Measurements from ENCODE around the gene ABCC1. TPM values are rescaled to one million over a fixed set of nuclear protein-coding genes. Genes with fewer than 3 reads are reported as not detected.

Gene ABCC1
- total and polyA plus RNA-seq, 2 donors from 2014 or later = 4.6 to 29.7 TPM

- intact Hi-C loops (cut with DNase I) = no loop called here
- no peak for TF ChIP-seq CTCF (IDR thresholded peaks at IDR 0.05; ENCODE audit: borderline replicate concordance, extremely low read depth, insufficient read depth)
- no peak overlapping the region for H3K4me3 ChIP-seq (ENCODE audit: low read length in 3 of 3)
- no peaks in the 10 kb centered on the region for H3K27me3 ChIP-seq (ENCODE audit: control insufficient read depth, insufficient read depth, low read length)
- no peaks in the 10 kb centered on the region for H3K9me3 ChIP-seq (ENCODE audit: control insufficient read depth in 2 of 3, insufficient read depth in 1 of 3, low read length in 3 of 3)
- H3K36me3 ChIP-seq (ENCODE audit: control insufficient read depth in 2 of 3, insufficient read depth in 3 of 3, low read length in 3 of 3) = no peaks in the 10 kb centered on the region
- peaks cover 0 to 8% (median 0%) of the 10 kb centered on the region in 3 donors for H3K4me1 ChIP-seq (ENCODE audit: control insufficient read depth in 2 of 3, insufficient read depth in 2 of 3, low read depth in 1 of 3, low read length in 3 of 3)
- DNase-seq (no peak), FAIRE-seq (no peak)
- H3K9ac ChIP-seq (ENCODE audit: low read length in 3 of 3) = no peak overlapping the region
- H3K27ac ChIP-seq (ENCODE audit: low read depth in 2 of 2, low read length in 2 of 2) = no peak overlapping the region
Measured at GRCh38 chr16:15947983-15948509, 1.4 kb upstream of the ABCC1 start.

DNA sequence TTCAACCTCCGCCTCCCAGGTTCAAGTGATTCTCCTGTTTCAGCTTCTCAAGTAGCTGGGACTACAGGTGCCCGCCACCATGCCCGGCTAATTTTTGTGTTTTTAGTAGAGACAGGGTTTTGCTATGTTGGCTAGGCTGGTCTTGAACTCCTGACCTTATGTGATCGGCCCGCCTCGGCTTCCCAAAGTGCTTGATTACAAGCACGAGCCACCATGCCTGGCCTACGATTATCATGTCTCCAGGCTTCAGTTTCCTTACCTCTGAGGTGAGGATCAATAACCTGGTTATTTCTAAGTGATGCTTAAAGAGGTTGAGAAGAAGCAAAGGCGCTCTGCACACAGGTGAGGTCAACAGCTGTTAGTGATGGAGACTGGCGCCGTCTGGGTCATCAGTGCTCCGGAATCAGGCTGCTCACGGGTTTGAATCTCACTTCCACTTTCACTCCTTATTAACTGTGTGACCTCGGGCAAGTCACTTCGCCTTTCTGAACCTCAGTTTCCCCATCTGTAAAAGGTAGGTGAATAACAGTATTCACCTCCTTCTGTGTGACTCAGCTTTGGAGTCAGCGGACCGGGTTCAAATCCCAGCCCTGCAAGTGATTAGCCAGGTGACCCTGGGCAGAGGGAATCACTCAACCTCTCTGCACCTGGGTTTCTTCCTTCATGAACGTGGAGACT, 745 bp upstream of the ABCC1 start:
- no peak for DNase-seq
- H3K27me3 ChIP-seq (ENCODE audit: control insufficient read depth, insufficient read depth, low read length) = no peaks in the 10 kb centered on the region
- no peak for TF ChIP-seq CTCF (IDR thresholded peaks at IDR 0.05; ENCODE audit: borderline replicate concordance, extremely low read depth, insufficient read depth)
- no peaks in the 10 kb centered on the region for H3K36me3 ChIP-seq (ENCODE audit: control insufficient read depth in 2 of 3, insufficient read depth in 3 of 3, low read length in 3 of 3)
- intact Hi-C loops (cut with DNase I) = no loop called here
- peak overlapping the region; percentile 57 to 82 (median 76) for H3K4me3 ChIP-seq (ENCODE audit: low read length in 3 of 3)
- H3K4me1 ChIP-seq (ENCODE audit: control insufficient read depth in 2 of 3, insufficient read depth in 2 of 3, low read depth in 1 of 3, low read length in 3 of 3) = peaks cover 0 to 8% (median 0%) of the 10 kb centered on the region in 3 donors
- no peak for FAIRE-seq
- no peaks in the 10 kb centered on the region for H3K9me3 ChIP-seq (ENCODE audit: control insufficient read depth in 2 of 3, insufficient read depth in 1 of 3, low read length in 3 of 3)
- H3K9ac ChIP-seq (ENCODE audit: low read length in 3 of 3) = peak overlapping the region; percentile 17 to 71 (median 36)
- H3K27ac ChIP-seq (ENCODE audit: low read depth in 2 of 2, low read length in 2 of 2) = no peak overlapping the region

DNA sequence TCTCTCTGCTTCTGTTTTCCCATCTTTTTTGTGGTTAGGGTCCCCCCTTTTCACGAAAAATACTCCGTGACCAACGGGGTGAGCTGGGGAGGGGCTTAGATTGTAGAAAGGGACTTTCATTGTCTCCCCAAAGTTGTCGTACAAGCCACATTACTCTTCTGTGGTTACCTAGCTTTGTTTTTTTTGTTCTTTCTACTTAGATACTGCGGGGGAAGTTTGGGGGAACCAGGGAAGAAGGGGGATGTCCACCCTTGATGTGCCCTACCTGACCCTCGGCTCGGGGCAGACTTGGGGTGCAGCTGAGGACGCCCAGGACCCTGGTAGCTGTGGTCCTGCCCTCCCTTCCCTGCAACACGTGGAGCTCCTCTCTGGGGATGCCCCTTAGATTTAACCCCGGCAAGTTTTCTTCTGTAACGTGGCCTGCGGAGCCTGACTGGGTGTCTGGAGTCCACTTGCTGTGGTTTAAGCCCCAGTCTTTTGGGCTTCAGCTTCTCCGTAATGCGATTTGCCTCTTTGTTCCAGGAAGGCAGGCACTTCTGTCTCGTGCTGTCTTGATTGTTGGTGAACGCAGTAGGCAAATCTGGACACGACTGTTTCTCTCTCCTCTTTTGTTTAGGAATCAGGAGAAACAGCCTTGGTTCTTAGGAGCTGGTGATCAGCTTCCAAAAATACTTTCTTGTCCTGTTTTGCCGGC, 892 bp downstream of the ABCC1 start:
- peak in 4 of 5 donors; percentile 33 to 69 (median 56) for DNase-seq
- FAIRE-seq = no peak
- H3K27me3 ChIP-seq (ENCODE audit: control insufficient read depth, insufficient read depth, low read length) = no peaks in the 10 kb centered on the region
- H3K4me3 ChIP-seq (ENCODE audit: low read length in 3 of 3) = peak overlapping the region; percentile 68 to 73 (median 69)
- H3K9ac ChIP-seq (ENCODE audit: low read length in 3 of 3) = peak overlapping the region; percentile 57 to 92 (median 86)
- intact Hi-C loops (cut with DNase I) = no loop called here
- no peak for TF ChIP-seq CTCF (IDR thresholded peaks at IDR 0.05; ENCODE audit: borderline replicate concordance, extremely low read depth, insufficient read depth)
- no peaks in the 10 kb centered on the region for H3K9me3 ChIP-seq (ENCODE audit: control insufficient read depth in 2 of 3, insufficient read depth in 1 of 3, low read length in 3 of 3)
- peak overlapping the region; percentile 19 to 49 for H3K27ac ChIP-seq (ENCODE audit: low read depth in 2 of 2, low read length in 2 of 2)
- no peaks in the 10 kb centered on the region for H3K36me3 ChIP-seq (ENCODE audit: control insufficient read depth in 2 of 3, insufficient read depth in 3 of 3, low read length in 3 of 3)
- peaks cover 0 to 8% (median 0%) of the 10 kb centered on the region in 3 donors for H3K4me1 ChIP-seq (ENCODE audit: control insufficient read depth in 2 of 3, insufficient read depth in 2 of 3, low read depth in 1 of 3, low read length in 3 of 3)

Data from kidney (tissue), 14 donors.